HepG2 (cell line): ENCODE data around the gene ROCK1. TPM values are rescaled to one million over a fixed set of nuclear protein-coding genes. Genes with fewer than 3 reads are reported as not detected.
A peak's percentile ranks its signal among the peaks of the same experiment; 100 is the strongest.

Experiments
- CHCHD3 ChIP-seq: sonication (generic); formaldehyde crosslinking; IDR thresholded peaks from 2 replicates; pipeline ENCODE4 v1.8.0; 2022; ENCODE audit warnings: mild to moderate bottlenecking, missing genetic modification reagents, moderate library complexity
- MZF1 ChIP-seq: sonication (generic); formaldehyde crosslinking; IDR thresholded peaks from 2 replicates; pipeline ENCODE4 v1.8.1; 2023; ENCODE audit warnings: mild to moderate bottlenecking, missing genetic modification reagents, borderline replicate concordance
- NAIF1 ChIP-seq: sonication (generic); formaldehyde crosslinking; IDR thresholded peaks from 2 replicates; pipeline ENCODE4 v1.5.0; 2020; ENCODE audit warnings: mild to moderate bottlenecking, missing genetic modification reagents, borderline replicate concordance
- TCF7L2 ChIP-seq: IDR thresholded peaks from 2 replicates; pipeline ENCODE4 v1.6.1; 2011; ENCODE audit warnings: mild to moderate bottlenecking, low read depth, low read length, moderate library complexity
- ZBTB20 ChIP-seq: sonication (generic); formaldehyde crosslinking; IDR thresholded peaks from 2 replicates; pipeline ENCODE4 v1.8.1; 2023; ENCODE audit warnings: missing genetic modification reagents, low read depth, mild to moderate bottlenecking, borderline replicate concordance
- ZNF143 ChIP-seq: sonication (generic); formaldehyde crosslinking; IDR thresholded peaks from 2 replicates; pipeline ENCODE4 v1.4.0; 2020; ENCODE audit warnings: missing genetic modification reagents
- ZNF790 ChIP-seq: sonication (generic); formaldehyde crosslinking; IDR thresholded peaks from 2 replicates; pipeline ENCODE4 v1.8.0; 2022; ENCODE audit warnings: missing genetic modification reagents, mild to moderate bottlenecking, borderline replicate concordance
- ZNF883 ChIP-seq: sonication (generic); formaldehyde crosslinking; IDR thresholded peaks from 2 replicates; pipeline ENCODE4 v1.5.1; 2020; ENCODE audit warnings: mild to moderate bottlenecking, missing genetic modification reagents; ENCODE audit errors: not compliant biosample characterization
- polyA plus RNA-seq, 8 experiments: library from polyadenylated mRNA; depleted of rRNA in 3 of 8; stranded (reverse) in 7 of 8; unstranded in 1 of 8; fragments of >200 nt; fragmentation: Illumina TruSeq in 4 of 8; extraction: Trizol in 4 of 8; gene quantifications; 2 replicates each; pipeline versions ENCODE4 v1.2.1 to v1.2.3, GENCODE V29; 2011 to 2016; ENCODE audit warnings: low read depth in 4 of 8, missing spikeins in 1 of 8, mixed read lengths in 1 of 8; ENCODE audit not compliant: insufficient read depth in 1 of 8
- total RNA-seq, 5 experiments: library from RNA; depleted of rRNA; stranded (reverse); fragments of >200 nt; fragmentation: Illumina TruSeq; extraction: Trizol; gene quantifications; 2 replicates each; pipeline ENCODE4 v1.2.3, GENCODE V29; 2016; ENCODE audit warnings: low read depth in 1 of 5
- TF ChIP-seq, protein P1 (sequence below): sonication (generic); formaldehyde crosslinking; IDR thresholded peaks from 2 replicates; pipeline ENCODE4 v1.5.0; 2020; ENCODE audit warnings: mild to moderate bottlenecking, missing genetic modification reagents, borderline replicate concordance
- TF ChIP-seq, protein P2 (sequence below): sonication (generic); formaldehyde crosslinking; IDR thresholded peaks from 2 replicates; pipeline ENCODE4 v1.4.0; 2020; ENCODE audit warnings: mild to moderate bottlenecking, missing genetic modification reagents
- TF ChIP-seq, protein P3 (sequence below): IDR thresholded peaks from 2 replicates; pipeline ENCODE4 v1.6.1; 2018; ENCODE audit warnings: missing genetic modification reagents, mild to moderate bottlenecking, missing compliant biosample characterization
- TF ChIP-seq, protein P4 (sequence below), 2 experiments: sonication (generic) in 1 of 2; formaldehyde crosslinking in 1 of 2; IDR thresholded peaks; 2 replicates each; pipeline versions ENCODE4 v1.4.0 to v1.6.1; 2018 to 2020; ENCODE audit warnings: missing genetic modification reagents in 2 of 2, borderline replicate concordance in 1 of 2, low read depth in 1 of 2, mild to moderate bottlenecking in 1 of 2, missing biosample characterization in 1 of 2
- TF ChIP-seq, protein P5 (sequence below): sonication (generic); formaldehyde crosslinking; IDR thresholded peaks from 2 replicates; pipeline ENCODE4 v1.4.0; 2020; ENCODE audit warnings: mild to moderate bottlenecking, missing genetic modification reagents, borderline replicate concordance

ROCK1 gene
- total and polyA plus RNA-seq, 2 of the 13 experiments (the other 11 are each of a cell fraction or from before 2014, with no cell fraction given): 10.5 to 27.2 TPM

DNA sequence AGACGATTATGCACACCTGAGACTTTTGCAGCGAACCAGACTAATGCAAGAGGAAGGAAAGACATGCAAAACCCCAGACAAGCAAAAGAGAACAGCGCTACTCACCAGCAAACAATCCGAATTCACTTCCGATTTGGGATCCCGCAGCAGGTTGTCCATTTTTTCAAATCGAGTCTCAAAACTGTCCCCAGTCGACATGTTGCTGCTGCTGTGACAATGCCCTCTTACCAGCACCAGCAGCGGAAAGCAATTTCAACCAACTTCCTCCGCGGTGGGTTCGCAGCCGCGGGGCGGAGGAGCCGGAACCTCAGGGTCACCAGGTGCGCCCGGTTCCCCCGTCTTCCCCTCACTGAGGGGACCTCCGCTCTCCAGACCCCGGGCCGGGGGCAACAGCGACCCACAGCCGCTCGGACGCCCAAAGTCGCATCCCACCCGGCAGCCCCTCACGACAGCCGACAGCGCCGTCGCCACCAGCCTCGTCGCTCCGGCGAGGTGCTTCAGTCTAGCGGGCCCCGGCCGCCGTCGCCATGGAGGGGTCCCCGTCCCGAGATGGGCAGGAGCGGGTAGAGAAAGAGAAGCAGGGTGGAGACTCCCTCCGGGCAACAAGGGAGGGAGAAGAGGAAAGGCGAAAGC, 784 bp downstream of the ROCK1 start (continued):
- TF ChIP-seq, protein P1, sequence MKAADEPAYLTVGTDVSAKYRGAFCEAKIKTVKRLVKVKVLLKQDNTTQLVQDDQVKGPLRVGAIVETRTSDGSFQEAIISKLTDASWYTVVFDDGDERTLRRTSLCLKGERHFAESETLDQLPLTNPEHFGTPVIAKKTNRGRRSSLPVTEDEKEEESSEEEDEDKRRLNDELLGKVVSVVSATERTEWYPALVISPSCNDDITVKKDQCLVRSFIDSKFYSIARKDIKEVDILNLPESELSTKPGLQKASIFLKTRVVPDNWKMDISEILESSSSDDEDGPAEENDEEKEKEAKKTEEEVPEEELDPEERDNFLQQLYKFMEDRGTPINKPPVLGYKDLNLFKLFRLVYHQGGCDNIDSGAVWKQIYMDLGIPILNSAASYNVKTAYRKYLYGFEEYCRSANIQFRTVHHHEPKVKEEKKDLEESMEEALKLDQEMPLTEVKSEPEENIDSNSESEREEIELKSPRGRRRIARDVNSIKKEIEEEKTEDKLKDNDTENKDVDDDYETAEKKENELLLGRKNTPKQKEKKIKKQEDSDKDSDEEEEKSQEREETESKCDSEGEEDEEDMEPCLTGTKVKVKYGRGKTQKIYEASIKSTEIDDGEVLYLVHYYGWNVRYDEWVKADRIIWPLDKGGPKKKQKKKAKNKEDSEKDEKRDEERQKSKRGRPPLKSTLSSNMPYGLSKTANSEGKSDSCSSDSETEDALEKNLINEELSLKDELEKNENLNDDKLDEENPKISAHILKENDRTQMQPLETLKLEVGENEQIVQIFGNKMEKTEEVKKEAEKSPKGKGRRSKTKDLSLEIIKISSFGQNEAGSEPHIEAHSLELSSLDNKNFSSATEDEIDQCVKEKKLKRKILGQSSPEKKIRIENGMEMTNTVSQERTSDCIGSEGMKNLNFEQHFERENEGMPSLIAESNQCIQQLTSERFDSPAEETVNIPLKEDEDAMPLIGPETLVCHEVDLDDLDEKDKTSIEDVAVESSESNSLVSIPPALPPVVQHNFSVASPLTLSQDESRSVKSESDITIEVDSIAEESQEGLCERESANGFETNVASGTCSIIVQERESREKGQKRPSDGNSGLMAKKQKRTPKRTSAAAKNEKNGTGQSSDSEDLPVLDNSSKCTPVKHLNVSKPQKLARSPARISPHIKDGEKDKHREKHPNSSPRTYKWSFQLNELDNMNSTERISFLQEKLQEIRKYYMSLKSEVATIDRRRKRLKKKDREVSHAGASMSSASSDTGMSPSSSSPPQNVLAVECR (CRISPR knock-in tag): 0 out of 2 replicates have a peak, but pooled peaks have one; percentile 26
- TF ChIP-seq ZNF790 (CRISPR knock-in tag) (no peak), ZNF143 (CRISPR knock-in tag) (no peak), ZNF883 (CRISPR knock-in tag) (peak; percentile 14), CHCHD3 (no peak), TCF7L2 (no peak), ZBTB20 (CRISPR knock-in tag) (no peak), MZF1 (no peak), NAIF1 (no peak)
- TF ChIP-seq, protein P2, sequence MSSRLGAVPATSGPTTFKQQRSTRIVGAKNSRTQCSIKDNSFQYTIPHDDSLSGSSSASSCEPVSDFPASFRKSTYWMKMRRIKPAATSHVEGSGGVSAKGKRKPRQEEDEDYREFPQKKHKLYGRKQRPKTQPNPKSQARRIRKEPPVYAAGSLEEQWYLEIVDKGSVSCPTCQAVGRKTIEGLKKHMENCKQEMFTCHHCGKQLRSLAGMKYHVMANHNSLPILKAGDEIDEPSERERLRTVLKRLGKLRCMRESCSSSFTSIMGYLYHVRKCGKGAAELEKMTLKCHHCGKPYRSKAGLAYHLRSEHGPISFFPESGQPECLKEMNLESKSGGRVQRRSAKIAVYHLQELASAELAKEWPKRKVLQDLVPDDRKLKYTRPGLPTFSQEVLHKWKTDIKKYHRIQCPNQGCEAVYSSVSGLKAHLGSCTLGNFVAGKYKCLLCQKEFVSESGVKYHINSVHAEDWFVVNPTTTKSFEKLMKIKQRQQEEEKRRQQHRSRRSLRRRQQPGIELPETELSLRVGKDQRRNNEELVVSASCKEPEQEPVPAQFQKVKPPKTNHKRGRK: no peak
- TF ChIP-seq, protein P3, sequence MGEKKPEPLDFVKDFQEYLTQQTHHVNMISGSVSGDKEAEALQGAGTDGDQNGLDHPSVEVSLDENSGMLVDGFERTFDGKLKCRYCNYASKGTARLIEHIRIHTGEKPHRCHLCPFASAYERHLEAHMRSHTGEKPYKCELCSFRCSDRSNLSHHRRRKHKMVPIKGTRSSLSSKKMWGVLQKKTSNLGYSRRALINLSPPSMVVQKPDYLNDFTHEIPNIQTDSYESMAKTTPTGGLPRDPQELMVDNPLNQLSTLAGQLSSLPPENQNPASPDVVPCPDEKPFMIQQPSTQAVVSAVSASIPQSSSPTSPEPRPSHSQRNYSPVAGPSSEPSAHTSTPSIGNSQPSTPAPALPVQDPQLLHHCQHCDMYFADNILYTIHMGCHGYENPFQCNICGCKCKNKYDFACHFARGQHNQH: no peak
- TF ChIP-seq, protein P4, sequence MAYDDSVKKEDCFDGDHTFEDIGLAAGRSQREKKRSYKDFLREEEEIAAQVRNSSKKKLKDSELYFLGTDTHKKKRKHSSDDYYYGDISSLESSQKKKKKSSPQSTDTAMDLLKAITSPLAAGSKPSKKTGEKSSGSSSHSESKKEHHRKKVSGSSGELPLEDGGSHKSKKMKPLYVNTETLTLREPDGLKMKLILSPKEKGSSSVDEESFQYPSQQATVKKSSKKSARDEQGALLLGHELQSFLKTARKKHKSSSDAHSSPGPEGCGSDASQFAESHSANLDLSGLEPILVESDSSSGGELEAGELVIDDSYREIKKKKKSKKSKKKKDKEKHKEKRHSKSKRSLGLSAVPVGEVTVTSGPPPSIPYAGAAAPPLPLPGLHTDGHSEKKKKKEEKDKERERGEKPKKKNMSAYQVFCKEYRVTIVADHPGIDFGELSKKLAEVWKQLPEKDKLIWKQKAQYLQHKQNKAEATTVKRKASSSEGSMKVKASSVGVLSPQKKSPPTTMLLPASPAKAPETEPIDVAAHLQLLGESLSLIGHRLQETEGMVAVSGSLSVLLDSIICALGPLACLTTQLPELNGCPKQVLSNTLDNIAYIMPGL (CRISPR knock-in tag; IDR thresholded peaks at IDR 0.05; ENCODE audit: borderline replicate concordance in 1 of 2, low read depth in 1 of 2): peak in 1 of 2 experiments; percentile 48; a peak in 1 of 4 replicates
- TF ChIP-seq, protein P5, sequence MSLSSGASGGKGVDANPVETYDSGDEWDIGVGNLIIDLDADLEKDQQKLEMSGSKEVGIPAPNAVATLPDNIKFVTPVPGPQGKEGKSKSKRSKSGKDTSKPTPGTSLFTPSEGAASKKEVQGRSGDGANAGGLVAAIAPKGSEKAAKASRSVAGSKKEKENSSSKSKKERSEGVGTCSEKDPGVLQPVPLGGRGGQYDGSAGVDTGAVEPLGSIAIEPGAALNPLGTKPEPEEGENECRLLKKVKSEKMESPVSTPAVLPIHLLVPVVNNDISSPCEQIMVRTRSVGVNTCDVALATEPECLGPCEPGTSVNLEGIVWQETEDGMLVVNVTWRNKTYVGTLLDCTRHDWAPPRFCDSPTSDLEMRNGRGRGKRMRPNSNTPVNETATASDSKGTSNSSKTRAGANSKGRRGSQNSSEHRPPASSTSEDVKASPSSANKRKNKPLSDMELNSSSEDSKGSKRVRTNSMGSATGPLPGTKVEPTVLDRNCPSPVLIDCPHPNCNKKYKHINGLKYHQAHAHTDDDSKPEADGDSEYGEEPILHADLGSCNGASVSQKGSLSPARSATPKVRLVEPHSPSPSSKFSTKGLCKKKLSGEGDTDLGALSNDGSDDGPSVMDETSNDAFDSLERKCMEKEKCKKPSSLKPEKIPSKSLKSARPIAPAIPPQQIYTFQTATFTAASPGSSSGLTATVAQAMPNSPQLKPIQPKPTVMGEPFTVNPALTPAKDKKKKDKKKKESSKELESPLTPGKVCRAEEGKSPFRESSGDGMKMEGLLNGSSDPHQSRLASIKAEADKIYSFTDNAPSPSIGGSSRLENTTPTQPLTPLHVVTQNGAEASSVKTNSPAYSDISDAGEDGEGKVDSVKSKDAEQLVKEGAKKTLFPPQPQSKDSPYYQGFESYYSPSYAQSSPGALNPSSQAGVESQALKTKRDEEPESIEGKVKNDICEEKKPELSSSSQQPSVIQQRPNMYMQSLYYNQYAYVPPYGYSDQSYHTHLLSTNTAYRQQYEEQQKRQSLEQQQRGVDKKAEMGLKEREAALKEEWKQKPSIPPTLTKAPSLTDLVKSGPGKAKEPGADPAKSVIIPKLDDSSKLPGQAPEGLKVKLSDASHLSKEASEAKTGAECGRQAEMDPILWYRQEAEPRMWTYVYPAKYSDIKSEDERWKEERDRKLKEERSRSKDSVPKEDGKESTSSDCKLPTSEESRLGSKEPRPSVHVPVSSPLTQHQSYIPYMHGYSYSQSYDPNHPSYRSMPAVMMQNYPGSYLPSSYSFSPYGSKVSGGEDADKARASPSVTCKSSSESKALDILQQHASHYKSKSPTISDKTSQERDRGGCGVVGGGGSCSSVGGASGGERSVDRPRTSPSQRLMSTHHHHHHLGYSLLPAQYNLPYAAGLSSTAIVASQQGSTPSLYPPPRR: no peak
